Erythroblast (primary cell): ENCODE results near the gene FMO4.
"Not testable (repeated sequence)": the region's sequence is repeated elsewhere in the genome, so short reads cannot be mapped to it uniquely, and the experiment has no call there.

Source experiments
- GATA1 ChIP-seq: IDR thresholded peaks from 2 replicates; pipeline ENCODE4 v1.6.1; 2011; ENCODE audit warnings: low read depth, mild to moderate bottlenecking, control low read depth, low read length, moderate library complexity
- POLR2A ChIP-seq: IDR thresholded peaks from 2 replicates; pipeline ENCODE4 v1.6.1; 2011; ENCODE audit warnings: mild to moderate bottlenecking, low read length

- TF ChIP-seq POLR2A, GATA1: not testable (repeated sequence)
Measured at GRCh38 chr1:171339345-171339744, 25.4 kb downstream of the FMO4 start.
